GM12878 (cell line): ENCODE data around the gene PRM1. TPM values are rescaled to one million over a fixed set of nuclear protein-coding genes. Genes with fewer than 3 reads are reported as not detected.

Source experiments
- ATAC-seq: fragments of 200-7000 bp; cut with Tn5 transposase; 3 replicates; pipeline ENCODE4 v1.9.1; 2020; ENCODE audit warnings: mild to moderate bottlenecking, moderate library complexity
- BruUV-seq: library from RNA; stranded (reverse); fragments of 400-500 nt; replicated peaks from 2 replicates; lab custom pipeline; 2021; lab: Mats Ljungman, UMichigan
- CTCF ChIA-PET: fragments of 300-600 bp; sonication (Branson Sonifier 250); formaldehyde crosslinking; extraction: SDS; loops from one replicate; lab custom pipeline; 2021; ENCODE audit warnings: inconsistent platforms; lab: Yijun Ruan, JAX
- POLR2A ChIA-PET: fragments of 350-600 bp; formaldehyde crosslinking; extraction: SDS; loops from one replicate; lab custom pipeline; 2021; ENCODE audit warnings: inconsistent platforms; lab: Charles Lee
- RAD21 ChIA-PET: fragments of 300-600 bp; sonication (Branson Sonifier 250); formaldehyde crosslinking; loops from one replicate; lab custom pipeline; 2023; ENCODE audit warnings: antibody characterized with exemption; ENCODE audit not compliant: unreplicated experiment; lab: Charles Lee
- SMC1A ChIA-PET: fragments of 300-600 bp; sonication (Branson Sonifier 250); formaldehyde crosslinking; loops from one replicate; lab custom pipeline; 2023; ENCODE audit not compliant: unreplicated experiment, uncharacterized antibody; lab: Charles Lee
- DNase-seq: peaks from one replicate; pipeline ENCODE4 v3.0.0-alpha.2; 2011; ENCODE audit warnings: low read depth, low spot score
- FAIRE-seq: peaks from 3 replicates; lab custom pipeline; 2011; peaks lifted over from hg19 to GRCh38; lab: Jason Lieb, UNC
- H2AFZ ChIP-seq: 2 replicates; pipeline ENCODE4 v1.6.0; 2011; ENCODE audit warnings: low read depth, low read length, control low read depth; ENCODE audit not compliant: control insufficient read depth
- H3K27ac ChIP-seq: 2 replicates; pipeline ENCODE4 v1.5.1; 2011; ENCODE audit warnings: control low read depth; ENCODE audit not compliant: control insufficient read depth, insufficient read depth
- H3K27me3 ChIP-seq, 2 experiments: replicated peaks in 1 of 2; 2 replicates each; pipeline versions ENCODE4 v1.6.0 to v1.6.1; 2011; ENCODE audit warnings: low read length in 1 of 2; ENCODE audit not compliant: control insufficient read depth in 2 of 2, insufficient read depth in 2 of 2
- H3K36me3 ChIP-seq, 2 experiments: 2 replicates each; pipeline ENCODE4 v1.5.1; 2011; ENCODE audit warnings: low read length in 1 of 2; ENCODE audit not compliant: control insufficient read depth in 2 of 2, insufficient read depth in 2 of 2
- H3K4me1 ChIP-seq: 2 replicates; pipeline ENCODE4 v1.6.1; 2011; ENCODE audit warnings: mild to moderate bottlenecking, low read length, moderate library complexity, mixed read lengths; ENCODE audit not compliant: control insufficient read depth, insufficient read depth
- H3K4me2 ChIP-seq: 2 replicates; pipeline ENCODE4 v1.6.0; 2011; ENCODE audit warnings: control low read depth; ENCODE audit not compliant: control insufficient read depth, insufficient read depth
- H3K4me3 ChIP-seq: fragments of 200-600 bp; sonication (generic); 2 replicates; pipeline ENCODE4 v1.5.1; 2016
- H3K79me2 ChIP-seq: 2 replicates; pipeline ENCODE4 v1.6.0; 2011; ENCODE audit warnings: low read length; ENCODE audit not compliant: control insufficient read depth, insufficient read depth
- H3K9ac ChIP-seq: 2 replicates; pipeline ENCODE4 v1.8.0; 2011; ENCODE audit warnings: low read length, control low read depth, mixed read lengths; ENCODE audit not compliant: control insufficient read depth, insufficient read depth
- H3K9me3 ChIP-seq: replicated peaks from 3 replicates; pipeline ENCODE4 v1.5.1; 2011; ENCODE audit warnings: mild to moderate bottlenecking, low read length; ENCODE audit not compliant: control insufficient read depth, insufficient read depth
- H4K20me1 ChIP-seq: 2 replicates; pipeline ENCODE4 v1.6.0; 2011; ENCODE audit not compliant: control insufficient read depth, insufficient read depth
- CREM ChIP-seq: IDR thresholded peaks from 2 replicates; pipeline ENCODE4 v1.6.1; 2014; ENCODE audit warnings: antibody characterized with exemption, low read depth
- CUX1 ChIP-seq: IDR thresholded peaks from 2 replicates; pipeline ENCODE4 v1.6.1; 2012; ENCODE audit warnings: improper control_type of control experiment, low read depth, low read length; ENCODE audit not compliant: insufficient replicate concordance
- HDAC2 ChIP-seq: fragments of 200-600 bp; sonication (generic); IDR thresholded peaks from 2 replicates; pipeline ENCODE4 v1.6.1; 2017
- HDAC6 ChIP-seq: fragments of 200-600 bp; sonication (generic); IDR thresholded peaks from one replicate; pipeline ENCODE4 v1.8.0; 2017; ENCODE audit warnings: antibody characterized with exemption; ENCODE audit not compliant: unreplicated experiment
- KAT2A ChIP-seq: conservative IDR thresholded peaks from 2 replicates; pipeline ENCODE4 v1.6.1; 2011; ENCODE audit warnings: low read depth, low read length; ENCODE audit not compliant: control insufficient read depth
- POLR2AphosphoS5 ChIP-seq: IDR thresholded peaks from 2 replicates; pipeline ENCODE4 v1.6.1; 2011; ENCODE audit warnings: mild to moderate bottlenecking, low read length, inconsistent platforms
- ZBTB4 ChIP-seq: fragments of 450-650 bp; formaldehyde crosslinking; IDR thresholded peaks from 2 replicates; pipeline ENCODE4 v1.4.0; 2022; ENCODE audit warnings: mild to moderate bottlenecking, moderate library complexity
- WGBS: methylation state at CpG from one replicate; pipeline ENCODE4 v1.1.6; 2016; ENCODE audit warnings: low lambda C conversion rate; ENCODE audit not compliant: insufficient replicate concordance, insufficient coverage; ENCODE audit errors: missing lambda C conversion rate; 5-methylcytosine and 5-hydroxymethylcytosine counted together
- in situ Hi-C: fragments of 300-500 bp; cut with MboI; formaldehyde crosslinking; loops from 9 replicates; pipeline ENCODE4 v1.14.3; 2018; ENCODE audit warnings: mixed read lengths
- intact Hi-C: fragments of 100-400 bp; cut with micrococcal nuclease; formaldehyde crosslinking; loops from one replicate; pipeline ENCODE4 v1.14.2; 2022; ENCODE audit not compliant: unreplicated experiment
- polyA plus RNA-seq, 11 experiments: library from polyadenylated mRNA; depleted of rRNA in 4 of 11; unstranded in 6 of 11; stranded (reverse) in 5 of 11; fragments of >200 nt; fragmentation: Nextera tagmentation in 4 of 11; fragmentation: Illumina TruSeq in 1 of 11; extraction: Ambion mirVana in 4 of 11; extraction: Trizol in 1 of 11; gene quantifications; 1 replicate in 1 of 11; 2 replicates in 10 of 11; pipeline versions ENCODE4 v1.2.1 to v1.2.3, GENCODE V29; 2011 to 2016; ENCODE audit warnings: inconsistent platforms in 2 of 11, missing spikeins in 2 of 11, low read depth in 1 of 11
- total RNA-seq, 4 experiments: library from RNA; depleted of rRNA in 3 of 4; stranded (reverse); fragments of >200 nt in 3 of 4; fragmentation: Illumina TruSeq in 1 of 4; extraction: Trizol in 1 of 4; gene quantifications; 2 replicates each; pipeline versions ENCODE4 v1.2.1 to v1.2.3, GENCODE V29; 2013 to 2021
- TF ChIP-seq, protein P1 (sequence below): fragments of 450-650 bp; IDR thresholded peaks from 2 replicates; pipeline ENCODE4 v1.6.1; 2017; ENCODE audit warnings: mild to moderate bottlenecking, moderate library complexity

Gene PRM1
- total and polyA plus RNA-seq, 10 of the 15 experiments (the other 5 are each of a cell fraction or from before 2014, with no cell fraction given) = 0.20 TPM; not detected in 9

- Histone ChIP-seq H3K9ac (peak overlapping the region; percentile 65), H2AFZ (peak overlapping the region; percentile 24; the same call in 1 of the 2 replicates), H3K36me3 (no peaks in the 10 kb centered on the region), H3K27me3 (no peaks in the 10 kb centered on the region), H3K4me2 (peak overlapping the region; percentile 94), H3K27ac (peak overlapping the region; percentile 89), H4K20me1 (no peaks in the 10 kb centered on the region), H3K9me3 (peaks cover 1% of the 10 kb centered on the region; the same call in 2 of the 3 replicates), H3K4me3 (peak overlapping the region; percentile 35; the same call in 1 of the 2 replicates), H3K79me2 (no peaks in the 10 kb centered on the region; the same call in 1 of the 2 replicates), H3K4me1 (peaks cover 48% of the 10 kb centered on the region)
- ChIA-PET SMC1A (interaction anchor here (1.0 to 3.8 kb wide), 10 partner anchors 16 to 72 kb away, joined by 3 to 40 read pairs (median 8); partner anchors contain the start of gene SOCS1), RAD21 (interaction anchor here (0.9 to 7.0 kb wide), 10 partner anchors 17 to 364 kb away, joined by 3 to 89 read pairs (median 6); partner anchors contain the start of gene SOCS1), POLR2A (interaction anchor here (0.8 to 3.3 kb wide), 9 partner anchors 15 to 362 kb away, joined by 3 to 16 read pairs (median 4); no protein-coding TSS in a partner anchor), CTCF (interaction anchor here (1.1 to 5.4 kb wide), 9 partner anchors 16 to 80 kb away, joined by 3 to 40 read pairs (median 4); partner anchors contain the start of gene SOCS1)
- FAIRE-seq = peak; percentile 23
- 2% methylated on average over 23 of the region's 23 CpGs for WGBS
- no TSS peak for BruUV-seq
- intact Hi-C loops (loop anchor here (1.0 kb wide), 4 partner anchors 16 to 71 kb away; partner anchors contain the start of gene SOCS1), in situ Hi-C loops (no loop called here)
- peak; percentile 63 for DNase-seq
- ATAC-seq = peak; percentile 62
- TF ChIP-seq HDAC6 (no peak), KAT2A (no peak), POLR2AphosphoS5 (peak; percentile 73), CREM (peak; percentile 69), ZBTB4 (no peak), HDAC2 (no peak), CUX1 (no peak)
- TF ChIP-seq, protein P1, sequence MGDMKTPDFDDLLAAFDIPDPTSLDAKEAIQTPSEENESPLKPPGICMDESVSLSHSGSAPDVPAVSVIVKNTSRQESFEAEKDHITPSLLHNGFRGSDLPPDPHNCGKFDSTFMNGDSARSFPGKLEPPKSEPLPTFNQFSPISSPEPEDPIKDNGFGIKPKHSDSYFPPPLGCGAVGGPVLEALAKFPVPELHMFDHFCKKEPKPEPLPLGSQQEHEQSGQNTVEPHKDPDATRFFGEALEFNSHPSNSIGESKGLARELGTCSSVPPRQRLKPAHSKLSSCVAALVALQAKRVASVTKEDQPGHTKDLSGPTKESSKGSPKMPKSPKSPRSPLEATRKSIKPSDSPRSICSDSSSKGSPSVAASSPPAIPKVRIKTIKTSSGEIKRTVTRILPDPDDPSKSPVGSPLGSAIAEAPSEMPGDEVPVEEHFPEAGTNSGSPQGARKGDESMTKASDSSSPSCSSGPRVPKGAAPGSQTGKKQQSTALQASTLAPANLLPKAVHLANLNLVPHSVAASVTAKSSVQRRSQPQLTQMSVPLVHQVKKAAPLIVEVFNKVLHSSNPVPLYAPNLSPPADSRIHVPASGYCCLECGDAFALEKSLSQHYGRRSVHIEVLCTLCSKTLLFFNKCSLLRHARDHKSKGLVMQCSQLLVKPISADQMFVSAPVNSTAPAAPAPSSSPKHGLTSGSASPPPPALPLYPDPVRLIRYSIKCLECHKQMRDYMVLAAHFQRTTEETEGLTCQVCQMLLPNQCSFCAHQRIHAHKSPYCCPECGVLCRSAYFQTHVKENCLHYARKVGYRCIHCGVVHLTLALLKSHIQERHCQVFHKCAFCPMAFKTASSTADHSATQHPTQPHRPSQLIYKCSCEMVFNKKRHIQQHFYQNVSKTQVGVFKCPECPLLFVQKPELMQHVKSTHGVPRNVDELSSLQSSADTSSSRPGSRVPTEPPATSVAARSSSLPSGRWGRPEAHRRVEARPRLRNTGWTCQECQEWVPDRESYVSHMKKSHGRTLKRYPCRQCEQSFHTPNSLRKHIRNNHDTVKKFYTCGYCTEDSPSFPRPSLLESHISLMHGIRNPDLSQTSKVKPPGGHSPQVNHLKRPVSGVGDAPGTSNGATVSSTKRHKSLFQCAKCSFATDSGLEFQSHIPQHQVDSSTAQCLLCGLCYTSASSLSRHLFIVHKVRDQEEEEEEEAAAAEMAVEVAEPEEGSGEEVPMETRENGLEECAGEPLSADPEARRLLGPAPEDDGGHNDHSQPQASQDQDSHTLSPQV = 0 out of 2 replicates have a peak, but pooled peaks have one; percentile 12
Observed at GRCh38 chr16:11327277-11328171, 46.4 kb upstream of the PRM1 start.
